NCI-H1694 treated with DMSO at 0.1 percent for 48 hours (cell line): ENCODE data around the gene SLC25A21.

Experiments used
- DNase-seq: peaks from one replicate; lab custom pipeline; 2025; lab: John Stamatoyannopoulos, UW

SLC25A21 gene

DNA sequence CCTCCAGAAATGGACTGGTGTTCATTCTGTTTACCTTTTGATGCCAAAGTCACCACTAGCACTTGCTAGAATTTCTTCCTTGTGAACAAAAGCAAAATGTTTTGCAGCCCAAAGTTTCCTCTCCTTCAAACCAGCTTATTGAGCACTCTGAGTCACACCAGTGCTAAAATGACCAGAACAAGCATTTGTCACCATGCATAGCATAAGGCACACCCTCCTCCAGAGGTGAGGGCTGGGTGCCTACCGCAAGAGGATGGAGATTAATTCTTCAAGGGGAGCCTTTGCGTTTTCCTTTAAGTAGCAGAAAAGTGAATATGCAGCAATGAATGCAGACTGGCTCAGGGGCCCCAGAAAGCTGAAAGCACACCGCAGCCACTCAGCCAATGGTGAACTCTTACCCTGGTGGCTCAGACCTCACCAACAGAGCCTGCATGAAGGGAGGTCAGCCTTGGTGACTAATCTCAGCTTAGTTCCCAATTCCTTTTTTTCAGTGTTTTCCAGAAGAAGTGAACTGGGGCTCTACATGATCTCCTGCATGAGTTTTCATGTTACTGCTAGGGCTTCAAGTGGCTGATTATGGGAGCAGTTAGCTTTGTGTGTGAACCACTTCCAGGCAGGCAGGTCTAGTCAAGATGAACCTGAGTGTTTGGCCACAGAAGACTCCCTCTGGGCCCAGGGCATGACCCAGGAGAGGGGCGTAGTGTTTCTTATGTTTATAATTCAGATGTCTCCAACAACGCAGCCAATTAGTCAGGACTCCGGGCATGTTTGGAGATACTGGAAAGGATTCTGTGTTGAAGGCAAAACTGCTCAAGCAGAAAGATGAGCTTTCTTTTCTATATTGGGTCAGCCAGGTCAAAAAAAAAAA, 414.4 kb downstream of the SLC25A21 start:
- no peak for DNase-seq

DNA sequence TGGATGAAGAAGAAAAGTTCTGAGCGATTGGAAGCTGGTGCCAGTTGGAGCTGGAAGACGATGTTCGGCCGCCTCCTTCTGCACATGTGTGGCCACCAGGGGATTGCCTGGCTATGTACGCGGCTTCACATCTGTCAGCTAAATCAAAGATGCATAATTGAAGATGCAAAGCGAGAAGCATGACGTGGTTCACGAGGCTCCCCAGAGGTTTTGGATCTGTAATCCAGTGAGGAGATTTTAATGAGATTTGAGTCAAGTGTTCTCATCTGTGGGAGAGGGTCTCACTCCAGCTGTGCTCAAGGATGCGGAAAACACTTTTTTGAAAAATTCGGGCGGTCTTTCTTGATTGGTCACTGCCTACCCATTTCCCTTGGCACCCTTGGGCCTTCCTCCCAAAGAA, 416.2 kb downstream of the SLC25A21 start:
- no peak for DNase-seq

DNA sequence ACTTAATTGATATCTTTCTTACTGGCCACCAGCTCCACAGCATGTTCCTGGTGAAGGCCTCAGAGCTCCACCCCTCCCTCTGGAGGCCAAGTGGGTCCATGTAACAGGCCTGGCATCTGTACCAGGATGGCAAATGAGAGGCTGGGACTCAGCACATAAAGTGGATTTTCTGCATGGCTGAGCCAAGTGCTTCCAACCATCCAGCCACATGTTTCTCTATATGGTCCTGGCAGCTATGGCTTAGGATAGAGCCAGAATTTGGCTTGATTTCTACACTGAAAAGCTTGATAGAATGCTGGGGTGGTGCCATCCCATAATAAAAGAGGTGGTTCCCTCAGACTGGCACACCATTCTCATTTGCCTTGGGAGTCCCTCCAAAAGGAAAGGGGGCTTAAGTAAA, 416.6 kb downstream of the SLC25A21 start:
- peak; percentile 91 for DNase-seq

DNA sequence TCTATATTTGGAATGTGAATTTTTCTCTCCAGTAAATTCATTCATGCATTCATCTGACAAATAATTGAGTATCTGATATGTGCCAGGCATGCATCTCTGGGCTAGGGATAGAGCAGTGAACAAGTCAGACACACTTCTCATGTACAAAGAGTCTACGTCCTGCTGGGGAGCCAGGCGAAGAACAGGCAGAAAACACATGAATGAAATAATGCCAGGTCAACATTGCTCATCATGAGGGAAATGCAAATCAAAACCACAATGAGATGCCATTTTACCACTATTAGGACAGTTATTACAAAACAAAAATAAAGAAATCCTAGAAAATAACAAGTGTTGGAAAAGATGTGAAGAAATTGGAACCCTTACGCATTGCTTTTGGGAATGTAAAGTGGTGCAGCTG, 420.5 kb downstream of the SLC25A21 start:
- no peak for DNase-seq

DNA sequence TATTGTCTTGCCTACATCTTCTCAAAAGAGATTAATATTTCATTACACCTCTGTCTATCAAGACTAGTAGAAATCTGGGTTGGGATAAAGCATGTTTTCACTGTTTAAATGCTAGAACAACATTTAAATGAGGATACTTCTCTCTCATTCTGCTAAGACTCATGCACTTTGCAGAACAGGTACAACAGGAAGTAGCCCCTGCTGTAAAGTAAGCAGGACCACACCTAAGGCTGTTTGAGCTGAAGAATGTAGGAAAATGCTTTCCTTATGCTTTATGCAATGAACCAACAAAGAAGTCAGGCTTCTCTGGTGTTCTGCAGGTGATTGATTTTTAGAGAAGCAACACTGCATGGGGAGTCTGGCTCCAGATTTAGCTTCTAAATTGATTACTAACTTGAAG, 421.3 kb downstream of the SLC25A21 start:
- DNase-seq = no peak

DNA sequence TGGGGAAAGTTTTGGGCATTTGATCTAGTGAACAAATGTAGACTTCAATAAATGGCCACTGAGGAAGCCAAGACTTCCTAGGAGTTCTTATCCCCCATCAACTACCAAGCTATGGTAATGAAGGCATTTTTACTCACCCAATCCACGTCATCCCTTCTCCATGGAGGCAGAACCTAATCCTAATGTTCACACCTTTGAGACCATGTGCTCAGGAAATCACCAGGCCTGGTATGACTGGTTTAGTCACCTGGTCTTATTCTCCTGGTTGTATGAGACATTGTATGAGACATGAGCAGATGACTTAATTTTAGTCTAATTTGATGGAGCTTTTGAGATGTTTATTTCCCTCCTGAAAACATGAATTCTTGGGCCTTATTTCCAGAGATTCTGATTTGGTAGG, 422.2 kb downstream of the SLC25A21 start:
- DNase-seq = no peak

DNA sequence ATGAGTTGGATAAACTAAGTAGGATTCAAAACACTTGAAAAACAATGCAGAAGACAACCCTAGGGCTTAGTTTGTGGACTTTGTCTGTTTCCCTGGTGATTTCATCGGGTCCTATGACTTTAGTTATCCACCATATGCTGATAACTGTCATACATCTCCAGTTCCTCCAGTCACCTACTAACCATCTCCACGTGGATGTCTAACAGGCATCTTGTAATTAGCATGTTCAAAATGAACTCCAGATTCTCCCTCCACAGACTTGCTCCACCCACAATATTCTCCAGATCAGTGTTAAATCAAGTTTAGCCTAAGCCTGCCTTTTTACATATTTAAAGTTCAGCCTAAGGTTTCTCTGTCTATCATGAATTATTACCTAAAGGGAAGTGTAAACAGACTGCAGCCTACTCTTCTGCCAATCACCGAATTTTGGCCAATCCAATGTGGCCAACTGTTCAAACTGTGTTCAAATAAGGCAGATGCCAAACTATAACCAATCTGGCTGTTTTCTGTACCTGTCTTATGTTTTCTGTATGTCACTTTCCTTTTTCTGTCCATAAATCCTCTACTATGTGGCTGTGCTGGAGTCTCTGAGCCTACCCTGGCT, 423.7 kb downstream of the SLC25A21 start:
- DNase-seq = no peak

DNA sequence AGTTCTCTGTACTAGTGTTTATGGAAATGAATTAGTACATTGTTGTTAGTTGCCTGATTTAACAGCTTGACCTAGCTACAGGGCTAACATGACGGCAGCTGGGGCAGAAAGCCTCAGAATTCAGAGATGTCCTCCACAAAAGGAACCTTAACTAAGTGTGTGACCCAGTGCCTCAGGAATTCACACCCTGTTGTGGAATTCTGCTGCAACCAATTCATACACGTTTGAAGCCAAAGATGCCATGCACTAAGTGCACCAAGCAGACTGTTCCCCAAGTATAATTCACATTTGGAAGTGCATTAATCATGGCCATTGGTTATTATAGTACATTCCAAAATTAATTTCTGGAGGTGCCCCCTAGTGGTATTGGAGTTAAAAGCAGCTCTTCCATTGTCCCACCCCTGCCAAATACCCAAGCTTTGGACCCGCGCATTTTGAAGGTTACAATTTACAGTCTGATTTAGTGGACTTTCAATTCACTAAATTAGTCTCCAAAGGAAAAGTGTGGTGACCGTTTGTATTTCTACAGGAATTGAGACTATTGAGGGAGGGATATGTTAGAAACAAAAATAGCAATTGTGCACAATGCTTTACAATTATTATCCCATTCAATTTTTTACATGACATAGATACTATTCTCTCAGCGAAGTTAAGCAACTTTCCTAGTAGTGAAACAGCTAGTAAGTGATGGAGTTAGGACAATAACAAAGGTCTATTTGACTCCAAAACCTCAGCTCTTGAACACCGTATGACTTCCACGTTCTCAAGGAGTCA, 424.8 kb downstream of the SLC25A21 start:
- peak; percentile 22 for DNase-seq

DNA sequence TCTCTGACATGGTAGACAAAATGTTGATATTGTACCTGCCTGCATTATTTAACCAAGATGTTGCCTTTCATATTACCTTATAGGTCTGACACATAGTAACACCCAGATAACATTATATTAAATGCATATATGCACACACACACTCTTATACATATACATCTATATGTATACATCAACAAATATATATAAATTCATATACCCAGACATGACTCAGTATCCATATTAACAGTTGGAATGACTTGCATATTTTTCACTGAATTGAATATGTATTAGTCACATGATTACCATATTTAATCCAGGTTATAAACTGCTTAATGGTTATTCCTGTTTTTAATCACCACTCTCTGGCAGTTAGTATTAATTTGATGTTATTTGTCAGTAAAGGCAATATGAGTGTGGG, 425.5 kb downstream of the SLC25A21 start:
- no peak for DNase-seq

DNA sequence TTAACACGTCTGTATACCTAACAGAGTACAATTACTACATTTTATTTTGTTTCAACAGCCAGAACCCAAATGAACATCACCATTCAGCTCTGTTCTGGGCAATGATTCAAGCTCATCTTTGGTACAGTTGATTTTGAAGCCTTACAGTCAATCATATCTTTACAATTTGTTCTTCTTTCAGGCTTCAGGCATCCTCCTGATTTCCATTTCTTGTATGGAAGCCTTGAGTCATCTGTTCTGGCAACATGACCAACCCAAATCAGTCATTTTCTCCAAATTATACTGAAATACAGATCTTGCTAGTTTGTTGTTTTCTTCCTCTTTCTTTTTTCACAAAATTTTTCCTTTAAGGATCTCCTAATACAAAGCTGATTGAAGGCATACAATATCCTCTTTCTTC, 430.5 kb downstream of the SLC25A21 start:
- DNase-seq = no peak

DNA sequence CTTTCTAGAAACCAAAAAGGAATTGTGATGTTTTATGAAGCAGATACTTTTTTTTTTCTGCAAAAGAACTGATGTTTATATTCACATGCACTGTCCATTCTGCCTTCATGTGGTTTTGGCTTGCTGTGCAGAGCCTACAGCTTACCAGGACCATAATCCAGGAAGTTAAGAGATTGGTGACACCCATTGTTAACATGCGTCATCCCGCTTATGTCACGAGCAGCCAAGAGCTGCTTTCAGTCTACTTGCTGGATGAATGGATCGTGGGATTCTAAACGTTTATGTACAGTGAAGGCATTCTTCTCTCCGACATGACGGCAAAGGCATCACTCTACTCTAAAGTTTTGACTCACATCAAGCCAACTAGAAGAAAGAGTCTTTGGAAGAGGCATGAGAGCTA, 434.1 kb downstream of the SLC25A21 start:
- no peak for DNase-seq

DNA sequence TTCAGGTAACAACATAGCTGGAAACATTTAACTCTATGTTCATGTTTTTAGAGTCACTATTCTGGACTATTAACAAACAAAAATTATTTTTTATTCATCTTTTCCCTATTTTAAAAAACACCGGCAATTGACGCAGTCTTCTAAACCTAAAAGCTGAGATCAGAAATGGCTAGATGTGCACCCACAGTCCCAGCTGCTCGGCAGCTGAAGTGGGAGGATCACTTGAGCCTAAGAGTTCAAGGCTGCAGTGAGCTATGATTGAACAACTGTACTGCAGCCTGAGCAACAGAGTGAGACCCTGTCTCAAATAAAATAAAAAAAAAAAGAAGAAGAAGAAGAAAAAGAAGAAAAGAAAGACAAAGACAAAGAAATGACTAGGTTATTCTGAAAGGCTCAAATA, 446.3 kb downstream of the SLC25A21 start:
- DNase-seq = no peak

DNA sequence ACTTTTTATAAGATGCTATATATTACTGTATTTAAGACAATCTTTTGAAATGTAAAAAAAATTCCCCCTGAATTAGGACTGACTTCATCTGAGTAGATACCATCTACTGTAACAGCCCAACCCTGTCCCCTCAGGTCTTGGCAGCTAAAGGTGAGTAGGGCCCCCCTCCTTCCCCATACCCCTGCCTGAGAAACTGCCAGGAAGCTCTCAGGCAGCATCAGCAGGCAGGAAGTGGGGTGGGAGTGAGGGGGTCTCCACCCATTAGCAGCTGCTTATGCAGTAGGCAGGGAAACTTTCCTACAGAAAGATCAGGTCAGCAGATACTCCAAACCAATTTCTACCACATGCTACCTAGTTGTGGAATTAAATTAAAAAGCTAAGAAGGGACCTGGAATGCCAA, 448.2 kb downstream of the SLC25A21 start:
- DNase-seq = no peak

DNA sequence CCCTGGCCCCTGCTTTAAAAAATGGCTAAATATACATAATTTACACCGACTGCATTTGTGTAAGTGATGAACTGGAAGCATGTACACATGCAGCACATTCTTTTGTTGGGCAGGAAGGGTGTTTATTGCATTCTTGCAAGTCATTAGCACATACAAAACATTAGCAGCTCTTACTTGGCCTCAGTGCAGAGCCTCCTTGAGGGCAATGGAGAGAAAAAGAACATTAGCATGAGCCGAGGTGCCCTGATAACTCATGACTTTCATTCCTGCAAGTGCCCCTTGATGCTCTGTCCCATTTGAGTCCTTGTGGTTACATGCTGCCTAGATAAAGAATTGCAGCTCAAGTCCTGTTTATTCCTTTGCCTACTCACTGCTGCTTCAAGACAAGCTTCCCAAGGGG, 448.9 kb downstream of the SLC25A21 start:
- DNase-seq = no peak

DNA sequence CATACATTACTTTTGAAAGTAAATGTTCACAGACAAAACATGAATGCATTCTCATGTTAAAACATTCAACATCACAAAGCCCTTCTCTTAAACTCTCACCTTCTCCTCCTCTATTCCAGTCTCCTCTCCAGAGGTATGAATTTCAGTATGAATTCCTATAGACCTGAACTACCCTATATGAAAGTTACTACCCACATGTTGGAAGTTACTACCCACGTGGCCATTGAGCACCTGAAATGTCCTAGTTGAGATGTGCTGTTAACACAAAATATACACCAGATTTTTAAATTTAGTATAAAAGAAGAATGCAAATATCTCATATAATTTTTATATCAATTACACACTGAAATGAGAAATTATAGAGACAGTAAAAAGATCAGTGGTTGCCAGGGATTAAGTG, 450.5 kb downstream of the SLC25A21 start:
- no peak for DNase-seq

DNA sequence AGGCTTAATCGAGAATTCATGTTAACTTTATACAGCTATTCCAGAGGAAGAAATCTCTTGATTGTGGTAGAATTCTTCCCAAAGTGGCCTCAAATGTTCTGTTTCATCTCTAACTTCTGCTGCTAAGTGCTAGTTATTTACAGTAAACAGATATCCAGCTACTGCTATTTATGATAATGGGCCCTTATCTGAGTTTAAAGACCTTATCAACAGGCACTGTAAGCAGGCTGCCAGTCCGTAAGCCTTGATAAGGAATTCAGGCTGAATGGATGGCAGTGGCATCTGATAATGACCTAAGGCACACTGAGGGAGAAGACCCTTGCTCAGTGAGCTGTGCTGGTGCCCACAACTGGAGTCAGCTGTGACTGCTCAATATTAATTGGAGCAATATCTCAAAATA, 451.7 kb downstream of the SLC25A21 start:
- no peak for DNase-seq

DNA sequence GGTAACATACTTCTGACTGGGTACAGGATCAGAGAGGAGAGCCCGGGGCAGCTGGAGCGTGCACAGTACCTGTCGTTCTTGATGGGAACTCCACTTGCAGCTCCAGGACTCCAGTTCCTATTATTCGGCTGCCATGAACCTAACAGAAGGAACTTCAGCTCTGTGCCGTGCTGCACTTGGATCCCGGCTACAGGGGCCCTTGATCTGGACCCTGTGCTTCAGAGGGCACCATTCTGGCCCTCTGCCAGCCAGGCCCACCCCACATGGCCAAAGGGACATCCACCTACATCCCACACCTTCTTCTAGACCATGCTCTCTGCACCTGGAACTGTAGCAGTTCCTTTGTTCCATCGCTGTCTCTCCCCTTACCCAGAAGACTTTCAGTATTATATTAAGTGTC, 452.6 kb downstream of the SLC25A21 start:
- DNase-seq = no peak

DNA sequence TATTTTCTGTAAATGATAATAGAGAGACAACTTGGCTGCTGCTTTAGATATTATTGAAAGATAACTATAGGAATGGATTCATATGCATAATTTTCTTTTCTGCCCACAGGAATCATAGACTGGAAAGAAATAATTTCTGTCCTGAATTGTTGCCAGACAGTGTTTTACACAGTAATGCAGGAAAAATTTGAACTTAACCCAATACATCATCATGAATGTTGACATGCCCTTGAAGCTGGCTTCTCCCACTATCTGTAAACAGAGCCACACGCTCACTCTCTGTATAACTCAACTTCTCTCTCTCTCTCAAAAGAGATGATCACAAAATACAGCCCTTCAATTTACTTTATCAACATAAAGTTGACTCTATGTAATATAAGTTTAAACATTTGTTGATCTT, 454.2 kb downstream of the SLC25A21 start:
- DNase-seq = no peak

DNA sequence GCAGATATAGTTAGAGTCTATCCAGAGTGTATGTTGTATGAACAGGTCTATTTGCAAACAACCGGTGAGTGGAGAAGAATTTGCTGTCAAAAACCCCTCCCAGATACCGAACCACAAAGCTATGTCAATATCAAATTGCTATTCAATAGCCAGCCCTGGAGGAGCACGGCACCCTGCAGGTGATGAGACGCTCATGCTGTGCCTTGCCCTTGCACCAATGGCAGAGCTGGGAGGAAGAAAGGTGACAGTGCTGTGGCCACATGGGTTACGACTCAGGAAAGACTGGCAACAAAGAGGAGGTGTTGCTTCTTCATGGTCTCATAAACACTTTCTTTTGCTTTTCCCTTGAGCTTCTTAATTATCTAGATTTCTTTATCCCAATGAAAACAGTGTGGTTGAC, 455.0 kb downstream of the SLC25A21 start:
- no peak for DNase-seq

DNA sequence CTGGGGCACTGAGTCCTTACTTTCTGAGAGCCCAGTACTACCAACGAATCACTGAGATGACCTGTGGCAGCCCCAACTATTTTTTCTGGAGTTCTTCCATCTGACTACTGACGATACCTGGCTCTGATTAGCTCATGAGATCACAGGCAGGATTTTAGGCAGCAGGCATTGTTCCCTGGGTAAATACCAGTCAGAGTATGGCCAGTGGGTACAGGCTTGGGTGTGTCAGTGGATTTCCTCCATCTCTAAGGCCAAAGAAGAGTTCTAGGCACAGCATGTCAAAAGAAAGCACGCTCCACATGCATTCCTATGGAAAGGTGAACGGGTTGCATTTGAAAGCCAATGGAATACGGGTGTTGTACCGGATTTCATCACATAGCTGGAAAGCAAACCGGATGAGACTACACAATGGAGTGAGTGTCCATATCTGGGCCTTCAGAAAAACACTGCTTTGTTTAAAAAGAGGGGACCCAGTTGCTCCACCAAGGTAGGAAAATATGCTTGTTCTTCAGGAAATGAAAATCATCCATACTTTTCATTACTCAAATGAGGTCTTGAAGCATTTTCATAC, 455.7 kb downstream of the SLC25A21 start:
- DNase-seq = no peak

DNA sequence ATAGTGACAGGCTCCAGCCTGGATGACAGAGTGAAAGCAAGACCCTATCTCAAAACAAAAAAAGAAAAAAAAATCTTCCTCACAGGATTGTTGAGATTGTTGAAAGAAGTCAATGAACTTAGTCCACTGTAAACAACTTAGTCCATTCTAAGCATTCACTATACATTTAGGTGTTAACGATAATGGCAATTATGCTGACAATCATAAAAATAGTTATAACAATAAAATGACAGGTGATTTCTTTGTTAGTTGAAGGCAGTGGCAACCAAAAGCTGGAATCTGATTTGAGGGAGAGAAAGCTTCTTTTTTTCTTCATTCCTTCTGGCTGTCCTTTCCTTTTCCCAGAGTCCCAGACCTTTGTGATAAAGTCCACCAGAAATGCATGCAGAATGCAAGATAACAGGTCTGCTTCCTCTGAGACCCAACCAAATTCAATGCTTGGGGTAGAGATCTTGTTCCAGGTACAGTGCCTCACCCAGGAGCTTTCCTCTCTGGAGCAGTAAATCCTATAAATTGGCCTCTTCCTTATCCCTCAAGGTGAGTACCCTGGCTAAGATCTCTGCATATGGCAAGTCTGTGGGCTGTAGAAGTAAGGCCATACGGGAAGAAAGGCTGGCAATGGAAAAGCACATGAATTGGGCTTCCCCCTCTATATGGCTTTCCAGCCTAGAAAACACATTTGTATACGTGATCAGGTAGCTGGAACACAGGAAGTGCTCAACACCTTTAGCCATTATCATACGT, 458.3 kb downstream of the SLC25A21 start:
- DNase-seq = no peak

DNA sequence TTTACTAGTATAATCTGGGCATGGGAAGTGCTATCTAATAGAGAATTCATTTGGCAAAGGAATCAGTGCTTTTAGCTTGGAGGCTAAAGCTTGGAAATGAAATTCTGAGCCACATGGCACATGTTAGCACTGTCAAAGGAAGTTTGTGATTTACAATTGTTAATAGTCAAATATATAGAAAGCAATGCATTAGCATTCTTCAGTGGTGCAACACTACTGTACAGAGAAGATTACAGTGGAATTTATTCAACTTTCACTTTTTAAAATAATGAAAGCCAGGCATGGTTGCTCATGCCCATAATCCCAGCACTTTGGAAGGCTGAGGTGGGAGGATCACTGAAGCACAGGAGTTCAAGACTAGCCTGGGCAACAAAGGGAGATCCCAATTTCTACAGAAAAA, 464.8 kb downstream of the SLC25A21 start:
- no peak for DNase-seq
